H1 (cell line): ENCODE measurements around the gene ITGAV. TPM values are rescaled to one million over a fixed set of nuclear protein-coding genes. Genes with fewer than 3 reads are reported as not detected.

Experiments
- CTCF ChIA-PET: fragments of 300-600 bp; sonication (Branson Sonifier 250); formaldehyde crosslinking; loops from one replicate; lab custom pipeline; 2021; ENCODE audit not compliant: partially characterized antibody; lab: Charles Lee
- POLR2A ChIA-PET: fragments of 300-600 bp; sonication (Branson Sonifier 250); formaldehyde crosslinking; loops from one replicate; lab custom pipeline; 2021; ENCODE audit warnings: inconsistent platforms; ENCODE audit not compliant: partially characterized antibody; lab: Charles Lee
- DNase-seq, 2 experiments: peaks; one replicate each; pipeline versions ENCODE4 v3.0.0 to v3.0.0-alpha.2; 2010 to 2022; ENCODE audit warnings: low spot score in 2 of 2, low read depth in 1 of 2, mixed read lengths in 1 of 2
- FAIRE-seq: peaks from 2 replicates; lab custom pipeline; 2011; peaks lifted over from hg19 to GRCh38; lab: Jason Lieb, UNC
- H2AFZ ChIP-seq: 2 replicates; pipeline ENCODE4 v1.8.1; 2012; ENCODE audit warnings: low read length, inconsistent platforms
- H2AK5ac ChIP-seq: 2 replicates; pipeline ENCODE4 v1.6.1; 2013; ENCODE audit warnings: low read depth, low read length
- H2BK120ac ChIP-seq: replicated peaks from 2 replicates; pipeline ENCODE3; 2013; ENCODE audit warnings: low read depth, low read length, inconsistent platforms
- H2BK12ac ChIP-seq: 2 replicates; pipeline ENCODE4 v1.6.1; 2013; ENCODE audit warnings: low read depth, low read length
- H2BK15ac ChIP-seq: 2 replicates; pipeline ENCODE4 v1.6.1; 2013; ENCODE audit warnings: low read length
- H2BK20ac ChIP-seq: 2 replicates; pipeline ENCODE4 v1.6.1; 2013; ENCODE audit warnings: low read length
- H2BK5ac ChIP-seq: 2 replicates; pipeline ENCODE4 v1.6.1; 2013; ENCODE audit warnings: low read depth, low read length
- H3K14ac ChIP-seq: 2 replicates; pipeline ENCODE4 v1.6.1; 2013; ENCODE audit warnings: inconsistent platforms; ENCODE audit not compliant: insufficient read length
- H3K18ac ChIP-seq: 2 replicates; pipeline ENCODE4 v1.6.1; 2013; ENCODE audit warnings: low read length; ENCODE audit errors: extremely low read depth
- H3K23ac ChIP-seq: 2 replicates; pipeline ENCODE4 v1.6.1; 2013; ENCODE audit warnings: inconsistent platforms; ENCODE audit not compliant: insufficient read length
- H3K23me2 ChIP-seq: 2 replicates; pipeline ENCODE4 v1.6.1; 2013; ENCODE audit warnings: low read depth, low read length
- H3K27ac ChIP-seq: 2 replicates; pipeline ENCODE4 v1.6.1; 2011; ENCODE audit warnings: low read depth, low read length, inconsistent platforms
- H3K27me3 ChIP-seq, 4 experiments: replicated peaks in 1 of 4; 1 replicate in 1 of 4; 2 replicates in 3 of 4; pipeline versions ENCODE4 v1.6.1 to v1.8.1; 2011 to 2013; ENCODE audit warnings: low read length in 3 of 4, mild to moderate bottlenecking in 3 of 4, inconsistent platforms in 2 of 4, mixed read lengths in 2 of 4, moderate library complexity in 1 of 4; ENCODE audit not compliant: control insufficient read depth in 3 of 4, insufficient read depth in 3 of 4; ENCODE audit errors: extremely low read depth in 1 of 4
- H3K36me3 ChIP-seq, 4 experiments: 2 replicates each; pipeline versions ENCODE4 v1.6.1 to v1.8.1; 2011 to 2013; ENCODE audit warnings: mild to moderate bottlenecking in 4 of 4, low read length in 3 of 4, moderate library complexity in 2 of 4, control low read depth in 1 of 4, inconsistent platforms in 1 of 4; ENCODE audit not compliant: insufficient read depth in 4 of 4, control insufficient read depth in 2 of 4
- H3K4ac ChIP-seq: replicated peaks from 2 replicates; pipeline ENCODE3; 2013; ENCODE audit warnings: low read length, low read depth, mixed read lengths, inconsistent platforms; ENCODE audit not compliant: insufficient read length
- H3K4me1 ChIP-seq, 4 experiments: replicated peaks in 1 of 4; 1 replicate in 1 of 4; 2 replicates in 3 of 4; pipeline versions ENCODE4 v1.6.1 to v1.8.1; 2011 to 2013; ENCODE audit warnings: low read length in 3 of 4, inconsistent platforms in 2 of 4, mixed read lengths in 1 of 4; ENCODE audit not compliant: insufficient read depth in 4 of 4, control insufficient read depth in 3 of 4
- H3K4me2 ChIP-seq, 2 experiments: 2 replicates each; pipeline versions ENCODE4 v1.6.1 to v1.8.1; 2011 to 2013; ENCODE audit warnings: low read depth in 2 of 2, low read length in 2 of 2, control low read depth in 1 of 2, inconsistent platforms in 1 of 2, mild to moderate bottlenecking in 1 of 2; ENCODE audit not compliant: insufficient read depth in 1 of 2
- H3K4me3 ChIP-seq, 4 experiments: fragments of 200-600, 300-600 bp in 1 of 4; sonication (generic), shearing (Covaris generic), sonication (Bioruptor Twin) in 1 of 4; 2 replicates each; pipeline versions ENCODE4 v1.5.1 to v1.8.1; 2011 to 2016; ENCODE audit warnings: low read length in 4 of 4, low read depth in 3 of 4, control low read depth in 2 of 4, inconsistent platforms in 2 of 4, mild to moderate bottlenecking in 2 of 4, mixed read lengths in 1 of 4, moderate library complexity in 1 of 4; ENCODE audit not compliant: insufficient read depth in 2 of 4; ENCODE audit errors: extremely low read depth in 1 of 4
- H3K56ac ChIP-seq: replicated peaks from 2 replicates; pipeline ENCODE3; 2013; ENCODE audit warnings: low read depth, mild to moderate bottlenecking, mixed read lengths, low read length, inconsistent platforms; ENCODE audit not compliant: insufficient read length
- H3K79me1 ChIP-seq: 2 replicates; pipeline ENCODE4 v1.6.1; 2013; ENCODE audit warnings: low read depth, low read length, control low read depth
- H3K79me2 ChIP-seq, 2 experiments: 2 replicates each; pipeline versions ENCODE4 v1.6.1 to v1.8.1; 2012 to 2013; ENCODE audit warnings: low read length in 2 of 2, mild to moderate bottlenecking in 2 of 2, inconsistent platforms in 1 of 2; ENCODE audit not compliant: insufficient read depth in 2 of 2, control insufficient read depth in 1 of 2
- H3K9ac ChIP-seq, 4 experiments: replicated peaks in 1 of 4; 1 replicate in 1 of 4; 2 replicates in 3 of 4; pipeline versions ENCODE4 v1.6.1 to v1.8.1; 2011 to 2013; ENCODE audit warnings: low read depth in 3 of 4, low read length in 3 of 4, control low read depth in 2 of 4, mild to moderate bottlenecking in 2 of 4, moderate library complexity in 2 of 4, inconsistent platforms in 1 of 4; ENCODE audit errors: extremely low read depth in 1 of 4
- H3K9me3 ChIP-seq, 2 experiments: 2 replicates each; pipeline versions ENCODE4 v1.6.1 to v1.8.1; 2012 to 2013; ENCODE audit warnings: mild to moderate bottlenecking in 2 of 2, moderate library complexity in 2 of 2, control low read depth in 1 of 2, inconsistent platforms in 1 of 2, low read depth in 1 of 2, low read length in 1 of 2, mixed read lengths in 1 of 2; ENCODE audit not compliant: insufficient read depth in 2 of 2
- H4K20me1 ChIP-seq, 2 experiments: replicated peaks in 1 of 2; 2 replicates each; pipeline versions ENCODE3 to v1.8.1; 2011 to 2013; ENCODE audit warnings: inconsistent platforms in 2 of 2, low read length in 2 of 2, mild to moderate bottlenecking in 1 of 2; ENCODE audit not compliant: insufficient read depth in 2 of 2, control insufficient read depth in 1 of 2
- H4K5ac ChIP-seq: 2 replicates; pipeline ENCODE4 v1.6.1; 2013; ENCODE audit warnings: low read length, low read depth, mixed read lengths, inconsistent platforms; ENCODE audit not compliant: insufficient read length
- H4K8ac ChIP-seq: 2 replicates; pipeline ENCODE4 v1.8.0; 2013; ENCODE audit warnings: mild to moderate bottlenecking, moderate library complexity, low read length, inconsistent platforms; ENCODE audit not compliant: insufficient read depth; ENCODE audit errors: extremely low read depth
- H4K91ac ChIP-seq: replicated peaks from 2 replicates; pipeline ENCODE3; 2013; ENCODE audit warnings: low read length, mixed read lengths, inconsistent platforms; ENCODE audit not compliant: insufficient read length
- SUZ12 ChIP-seq: fragments of 200-600 bp; sonication (generic); IDR thresholded peaks from 2 replicates; pipeline ENCODE4 v1.6.1; 2012; ENCODE audit warnings: mild to moderate bottlenecking, inconsistent platforms, low read length, moderate library complexity, mixed read lengths
- TCF12 ChIP-seq: IDR thresholded peaks from 2 replicates; pipeline ENCODE4 v1.6.1; 2011; ENCODE audit warnings: low read depth, mild to moderate bottlenecking, low read length
- WGBS, 2 experiments: shearing (Covaris generic) in 1 of 2; methylation state at CpG; one replicate each; pipeline versions ENCODE4 v1.1.6 to v1.1.7; 2013 to 2015; ENCODE audit warnings: low lambda C conversion rate in 2 of 2, mixed read lengths in 2 of 2, inconsistent platforms in 1 of 2, low coverage in 1 of 2, missing lambda C conversion rate in 1 of 2; ENCODE audit not compliant: insufficient replicate concordance in 2 of 2, insufficient coverage in 1 of 2, insufficient read length in 1 of 2; ENCODE audit errors: extremely low coverage in 1 of 2, missing lambda C conversion rate in 1 of 2; 5-methylcytosine and 5-hydroxymethylcytosine counted together
- polyA plus RNA-seq, 7 experiments: library from polyadenylated mRNA; depleted of rRNA in 3 of 7; stranded (reverse) in 5 of 7; unstranded in 2 of 7; fragments of >200 nt in 5 of 7; fragments of 200-250 nt in 2 of 7; gene quantifications; 1 replicate in 5 of 7; 2 replicates in 1 of 7; 4 replicates in 1 of 7; pipeline versions ENCODE4 v1.2.1 to v1.2.3, GENCODE V29; 2011 to 2013; ENCODE audit warnings: missing spikeins in 2 of 7, mixed read lengths in 2 of 7
- total RNA-seq: library from RNA; stranded (reverse); fragmentation: NEBNext Ultra II Directional; extraction: Animal tissue kit (Norgen Biotek cat#: 25700); gene quantifications from 2 replicates; pipeline ENCODE4 v1.2.1, GENCODE V29; 2021

ITGAV gene
- total and polyA plus RNA-seq, 2 of the 8 experiments (the other 6 are each of a cell fraction or from before 2014, with no cell fraction given), result 11.7 to 42.4 TPM

DNA sequence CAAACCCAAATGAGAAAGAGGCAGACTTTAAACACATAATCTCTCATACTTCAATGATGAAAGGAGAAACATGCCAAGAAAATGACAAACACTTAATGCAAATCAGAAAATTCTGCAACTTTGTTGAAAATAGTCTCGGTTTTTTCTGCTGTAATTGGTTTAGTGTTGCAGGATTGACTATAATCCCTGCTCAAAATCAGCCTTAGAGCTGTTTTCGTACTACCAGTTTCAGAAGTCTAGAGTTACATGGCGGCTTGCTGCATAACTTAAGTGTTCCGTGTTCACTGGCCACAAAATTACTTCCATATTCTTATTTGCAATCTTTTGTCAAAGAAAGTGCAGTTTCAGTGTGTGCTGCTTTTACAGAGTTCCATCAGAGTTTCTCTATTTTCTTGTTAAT, 48.9 kb upstream of the ITGAV start:
- Histone ChIP-seq H4K5ac (no peak overlapping the region), H2BK20ac (no peak overlapping the region), H3K9ac (no peak overlapping the region), H3K23ac (no peak overlapping the region), H4K91ac (no peak overlapping the region), H3K14ac (no peak overlapping the region), H4K8ac (no peak overlapping the region), H2BK12ac (no peak overlapping the region), H2AK5ac (no peak overlapping the region)
- POLR2A ChIA-PET, result interaction anchor here (0.8 to 1.9 kb wide), 3 partner anchors 16 to 55 kb away, joined by 4 to 6 read pairs (median 4); partner anchors contain the start of genes ITGAV and ZC3H15
- no peak for TF ChIP-seq SUZ12
- TF ChIP-seq TCF12, result no peak
- TF ChIP-seq, all 59 proteins: peak for 0
- H3K27ac ChIP-seq, result no peak overlapping the region
- no peak overlapping the region for H3K4ac ChIP-seq
- DNase-seq (no peak), FAIRE-seq (no peak)
- no peaks in the 10 kb centered on the region for H3K9me3 ChIP-seq
- H3K56ac ChIP-seq, result no peak overlapping the region
- no peak overlapping the region for H3K4me3 ChIP-seq
- no peaks in the 10 kb centered on the region for H3K23me2 ChIP-seq
- H4K20me1 ChIP-seq, result no peaks in the 10 kb centered on the region
- H3K4me2 ChIP-seq, result no peak overlapping the region
- CTCF ChIA-PET, result interaction anchor here (1.0 to 2.3 kb wide), 3 partner anchors 10 to 37 kb away, joined by 3 to 16 read pairs (median 3); no protein-coding TSS in a partner anchor
- no peaks in the 10 kb centered on the region for H3K27me3 ChIP-seq
- no peak overlapping the region for H2AFZ ChIP-seq
- H2BK5ac ChIP-seq, result no peak overlapping the region
- no peak overlapping the region for H3K18ac ChIP-seq
- WGBS, 2 experiments, result 82% methylated on average over 4 of the region's 4 CpGs; no CpG with 5 or more reads in 1 of the 2 experiments
- H2BK15ac ChIP-seq, result no peak overlapping the region
- no peaks in the 10 kb centered on the region for H3K36me3 ChIP-seq
- H2BK120ac ChIP-seq, result no peak overlapping the region
- H3K79me1 ChIP-seq, result no peaks in the 10 kb centered on the region
- no peaks in the 10 kb centered on the region for H3K79me2 ChIP-seq
- peaks cover 0 to 6% (median 4%) of the 10 kb centered on the region in 4 experiments; a peak in 4 of 7 replicates for H3K4me1 ChIP-seq
